ENCODE data around the gene TNFSF18.

DNA sequence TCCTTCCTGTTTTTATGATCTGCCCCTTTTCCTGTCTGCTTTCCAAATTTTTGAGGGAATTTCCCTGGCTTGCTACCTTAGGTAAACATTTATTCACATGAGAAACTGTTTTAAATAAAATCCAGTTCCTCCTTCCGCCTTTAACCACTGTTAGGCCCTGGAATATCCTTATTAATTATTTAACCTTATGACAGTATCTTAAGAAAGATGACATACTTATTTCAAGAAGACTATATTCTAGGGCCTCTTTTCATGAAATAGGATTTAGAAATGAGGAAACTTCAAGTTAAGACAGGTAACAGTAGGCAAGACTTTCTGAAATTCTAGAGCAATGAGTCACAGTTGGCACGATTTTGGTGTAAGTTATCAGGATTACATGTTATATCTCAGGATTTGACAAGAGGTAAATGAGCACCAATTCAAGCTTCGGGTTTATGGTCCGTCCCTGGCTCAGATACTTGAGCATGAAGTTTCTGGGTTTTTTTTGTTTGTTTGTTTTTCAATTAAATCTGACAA, 2.0 kb upstream of the TNFSF18 start:
- TF ChIP-seq EZH2 (IDR thresholded peaks at IDR 0.05; ENCODE audit: borderline replicate concordance, low read depth, low read length, poor library complexity, severe bottlenecking), result no peak
- TF ChIP-seq, protein P1, sequence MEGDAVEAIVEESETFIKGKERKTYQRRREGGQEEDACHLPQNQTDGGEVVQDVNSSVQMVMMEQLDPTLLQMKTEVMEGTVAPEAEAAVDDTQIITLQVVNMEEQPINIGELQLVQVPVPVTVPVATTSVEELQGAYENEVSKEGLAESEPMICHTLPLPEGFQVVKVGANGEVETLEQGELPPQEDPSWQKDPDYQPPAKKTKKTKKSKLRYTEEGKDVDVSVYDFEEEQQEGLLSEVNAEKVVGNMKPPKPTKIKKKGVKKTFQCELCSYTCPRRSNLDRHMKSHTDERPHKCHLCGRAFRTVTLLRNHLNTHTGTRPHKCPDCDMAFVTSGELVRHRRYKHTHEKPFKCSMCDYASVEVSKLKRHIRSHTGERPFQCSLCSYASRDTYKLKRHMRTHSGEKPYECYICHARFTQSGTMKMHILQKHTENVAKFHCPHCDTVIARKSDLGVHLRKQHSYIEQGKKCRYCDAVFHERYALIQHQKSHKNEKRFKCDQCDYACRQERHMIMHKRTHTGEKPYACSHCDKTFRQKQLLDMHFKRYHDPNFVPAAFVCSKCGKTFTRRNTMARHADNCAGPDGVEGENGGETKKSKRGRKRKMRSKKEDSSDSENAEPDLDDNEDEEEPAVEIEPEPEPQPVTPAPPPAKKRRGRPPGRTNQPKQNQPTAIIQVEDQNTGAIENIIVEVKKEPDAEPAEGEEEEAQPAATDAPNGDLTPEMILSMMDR (conservative IDR thresholded peaks at IDR 0.05; ENCODE audit: low read depth, low read length), result no peak
